ENCODE measurements around the gene SCAF4.
A peak's percentile ranks its signal among the peaks of the same experiment; 100 is the strongest.
"Not testable (repeated sequence)": the region's sequence is repeated elsewhere in the genome, so short reads cannot be mapped to it uniquely, and the experiment has no call there.

Gene SCAF4

GRCh38 chr21:31737586-31738397 is 5.9 kb upstream of the SCAF4 start:
- not testable (repeated sequence) for DNase-seq

- no peak for DNase-seq
These were observed 3.6 kb upstream of the SCAF4 start for GRCh38 chr21:31735511-31735992.

DNA sequence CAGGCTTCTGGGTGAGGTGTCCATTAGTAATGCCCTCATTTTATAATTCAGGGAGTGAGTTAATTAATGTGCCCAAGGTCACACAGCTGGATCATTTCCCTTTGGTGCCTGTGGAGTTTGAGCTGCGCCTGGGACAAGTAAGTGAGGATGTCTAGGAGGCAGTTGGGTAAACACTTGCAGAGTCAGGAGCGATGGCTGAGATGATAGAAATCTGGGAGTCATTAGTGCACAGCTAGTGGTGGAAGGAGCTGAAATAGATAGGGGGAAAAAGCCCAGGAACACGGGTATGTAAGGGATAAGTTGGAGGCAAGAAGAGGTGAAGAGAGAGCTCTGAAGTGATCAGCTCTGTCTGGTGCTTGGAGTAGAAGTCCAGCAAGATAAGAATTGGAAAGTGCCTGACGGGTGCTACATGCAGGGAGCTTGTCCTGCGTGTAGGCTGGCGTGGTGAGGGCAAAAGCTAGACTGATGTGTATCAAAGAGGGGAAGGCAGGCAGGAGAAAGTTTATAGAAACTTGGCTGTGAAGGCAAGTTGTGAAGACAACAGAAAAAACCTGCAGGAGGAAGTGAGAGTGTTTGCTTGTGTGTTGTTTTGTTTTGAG is 1.7 kb upstream of the SCAF4 start:
- DNase-seq, result no peak

GRCh38 chr21:31732597-31733550 is 956 bp upstream of the SCAF4 start:
- DNase-seq, result no peak

- DNase-seq, result peak; percentile 38
These were observed 662 bp downstream of the SCAF4 start for GRCh38 chr21:31731056-31731856.

DNA sequence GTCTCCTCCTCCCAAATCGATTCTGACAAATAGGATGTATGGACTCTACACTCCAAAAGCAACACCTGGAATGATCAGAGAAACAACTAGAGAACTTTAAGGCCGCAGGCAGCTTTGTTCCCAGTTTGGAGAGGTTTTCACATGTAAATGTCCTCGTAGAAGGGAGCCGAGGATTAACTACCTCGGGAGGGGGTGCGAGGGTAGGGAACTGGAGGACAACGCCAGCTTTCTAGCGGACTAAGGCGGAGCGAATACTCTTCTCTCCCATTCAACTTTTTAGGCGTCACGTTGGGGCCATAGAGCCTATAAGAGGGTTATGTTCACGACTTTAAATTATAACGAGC is 1.2 kb downstream of the SCAF4 start:
- no peak for DNase-seq

DNA sequence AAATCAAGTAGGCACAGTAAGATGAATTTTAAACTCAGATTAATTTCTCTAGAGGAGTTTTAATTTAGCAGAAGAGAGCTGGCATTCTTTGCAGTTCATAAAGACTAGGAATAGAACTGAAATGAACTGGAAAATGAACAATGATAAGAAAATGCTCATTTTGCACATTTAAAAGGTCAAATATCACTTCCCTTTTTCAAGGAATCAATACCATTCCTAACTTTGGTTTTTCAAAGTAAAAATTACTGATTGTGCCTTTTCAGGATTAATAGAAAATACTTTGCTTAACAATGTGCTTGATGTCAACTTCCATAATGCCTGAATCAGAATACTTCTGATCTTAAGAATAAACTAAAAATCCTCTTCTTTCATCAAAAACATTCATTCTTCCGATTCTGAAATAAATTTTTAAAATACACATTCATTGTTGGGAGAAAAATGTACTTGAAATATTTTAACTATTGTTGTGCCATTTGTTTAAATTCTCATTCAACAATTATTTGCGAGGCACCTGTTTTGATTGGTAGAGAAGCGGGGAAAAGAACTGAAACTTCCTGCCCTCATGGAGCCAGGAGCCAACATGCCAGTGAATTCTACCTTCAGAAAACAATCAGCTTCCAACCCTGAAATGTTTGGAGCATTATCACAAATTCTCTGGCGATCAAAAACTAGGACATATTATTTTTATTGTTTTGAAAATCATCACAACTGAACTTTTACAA is 2.1 kb downstream of the SCAF4 start:
- DNase-seq, result no peak

GRCh38 chr21:31728952-31729351 is 3.0 kb downstream of the SCAF4 start:
- DNase-seq, result no peak

- DNase-seq, result no peak
These were observed 3.7 kb downstream of the SCAF4 start for GRCh38 chr21:31728191-31728590.

- no peak for DNase-seq
These were observed 4.7 kb downstream of the SCAF4 start for GRCh38 chr21:31727181-31727580.

- no peak for DNase-seq
These were observed 5.5 kb downstream of the SCAF4 start for GRCh38 chr21:31726407-31726806.

- no peak for DNase-seq
These were observed 6.6 kb downstream of the SCAF4 start for GRCh38 chr21:31725202-31725839.

DNA sequence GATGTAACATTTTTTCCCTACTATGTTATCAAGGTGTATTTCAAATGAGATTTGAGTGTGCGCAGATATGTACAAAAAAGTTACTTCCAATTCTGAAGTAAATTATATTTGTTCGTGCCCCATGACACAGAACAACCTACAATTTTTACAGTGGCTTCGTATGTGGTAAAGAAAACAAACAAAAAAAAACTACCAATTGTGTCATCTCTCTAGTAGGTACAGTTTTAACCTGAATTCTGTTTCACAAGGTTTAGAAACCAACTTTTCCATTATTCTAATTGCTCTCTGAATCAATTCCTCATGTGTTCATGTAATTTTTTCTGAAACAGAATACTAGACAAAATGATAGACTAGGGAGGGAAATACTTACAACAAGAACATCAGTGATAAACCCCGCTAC is 7.4 kb downstream of the SCAF4 start:
- no peak for DNase-seq

DNA sequence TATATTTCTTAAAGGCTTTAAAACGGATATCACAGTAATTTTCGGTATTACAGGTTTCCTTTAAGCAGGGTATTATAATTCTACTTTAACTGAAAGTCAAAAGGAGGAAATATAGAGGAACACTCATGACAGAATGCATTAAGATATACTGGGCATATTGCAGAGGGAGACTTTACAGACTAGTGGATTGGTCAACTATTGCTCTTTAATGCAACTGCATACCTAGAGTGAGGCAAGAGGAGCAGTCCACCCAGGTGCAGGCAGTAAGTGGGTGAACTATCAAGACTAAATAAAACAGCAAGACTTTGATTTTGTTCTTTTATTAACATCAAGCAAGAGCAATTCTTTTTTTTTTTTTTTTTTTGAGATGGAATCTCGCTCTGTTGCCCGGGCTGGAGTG is 10.5 kb downstream of the SCAF4 start:
- no peak for DNase-seq

- DNase-seq, result no peak
These were observed 11.2 kb downstream of the SCAF4 start for GRCh38 chr21:31720739-31721138.

DNA sequence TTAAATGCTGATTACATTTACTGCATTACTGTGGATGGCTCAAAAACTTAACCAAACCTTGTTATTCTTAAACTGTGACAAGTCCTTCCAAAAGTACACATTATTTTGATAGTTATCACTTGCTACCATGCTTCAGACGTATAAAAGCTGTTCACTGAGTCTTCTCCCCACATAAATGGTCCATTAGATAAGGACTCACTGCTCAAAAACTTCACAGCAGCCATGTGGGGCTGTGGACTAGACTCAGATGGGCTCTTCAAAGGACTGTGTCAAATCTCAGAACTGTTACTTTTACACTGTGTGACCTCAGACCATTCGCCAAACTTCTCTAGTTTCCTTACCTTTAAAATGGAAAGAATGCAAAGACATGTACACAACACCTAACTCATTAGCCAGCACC is 11.6 kb downstream of the SCAF4 start:
- DNase-seq, result no peak

- no peak for DNase-seq
These were observed 15.8 kb downstream of the SCAF4 start for GRCh38 chr21:31716106-31716505.

- DNase-seq, result no peak
These were observed 17.1 kb downstream of the SCAF4 start for GRCh38 chr21:31714741-31715365.

DNA sequence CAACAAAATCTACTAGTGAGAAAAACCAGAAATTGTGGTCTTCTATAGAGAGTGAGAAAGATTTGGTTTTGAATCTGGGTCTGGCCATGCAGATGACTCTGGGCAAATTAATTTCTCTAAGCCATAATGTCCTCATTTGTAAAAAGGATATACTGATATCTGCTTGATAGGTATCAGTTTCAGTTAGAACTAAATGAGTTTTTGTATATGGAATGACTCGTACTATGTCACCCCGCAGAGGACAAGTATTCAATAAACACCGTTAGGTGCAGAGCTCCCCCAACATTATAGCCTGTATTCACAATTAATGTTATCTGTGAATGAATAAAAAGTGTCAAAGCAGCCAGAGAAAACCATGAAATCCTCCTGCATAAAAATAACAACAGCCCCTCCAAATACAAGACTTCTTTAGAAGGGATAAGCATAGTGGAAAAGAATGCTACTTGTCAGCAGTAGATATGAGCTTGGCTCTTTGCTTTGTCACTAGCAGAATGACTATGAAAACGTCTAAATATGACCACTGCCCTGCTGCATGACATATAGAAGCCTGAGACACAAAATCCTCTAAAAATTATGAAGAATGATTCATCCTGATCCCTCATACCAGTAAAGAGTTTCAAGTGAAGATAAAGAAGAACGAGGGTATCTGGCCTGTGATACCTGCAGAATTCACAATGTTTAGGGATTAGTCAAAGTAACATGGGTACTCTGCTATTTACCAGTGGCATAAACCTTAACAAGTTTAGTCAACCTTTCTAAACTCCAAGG is 17.8 kb downstream of the SCAF4 start:
- no peak for DNase-seq

- no peak for DNase-seq
These were observed 18.8 kb downstream of the SCAF4 start for GRCh38 chr21:31713115-31713514.

Data from T-helper 9 cell (primary cell).